ENCODE data around the gene FARS2.

DNA sequence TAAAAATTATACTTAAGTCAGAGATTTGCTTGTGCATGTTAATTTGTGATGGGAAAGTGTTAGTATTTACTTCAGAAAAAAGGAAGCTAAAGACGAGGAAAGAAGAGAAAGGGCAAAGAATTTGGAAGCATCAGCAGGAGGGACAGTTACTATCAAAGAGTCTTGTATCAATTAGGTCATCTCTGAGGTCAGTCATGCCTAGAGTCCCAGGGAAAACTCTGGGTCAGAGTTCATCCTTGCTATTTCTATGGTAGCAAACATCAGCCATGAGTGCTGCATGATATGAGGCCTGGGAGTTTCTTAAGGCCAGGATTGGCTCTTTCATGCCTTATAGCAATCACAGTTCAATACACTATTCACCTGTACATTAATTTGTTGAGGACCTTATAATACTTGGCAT, 292.9 kb downstream of the FARS2 start:
- TF ChIP-seq CTCF (IDR thresholded peaks at IDR 0.05) (no peak), EP300 (IDR thresholded peaks at IDR 0.05) (no peak), POLR2A (IDR thresholded peaks at IDR 0.05) (no peak)
